Smooth muscle cell (in vitro differentiated cells): Measurements from ENCODE around the gene GIPC3. TPM values are rescaled to one million over a fixed set of nuclear protein-coding genes. Genes with fewer than 3 reads are reported as not detected.

Source experiments
- DNase-seq: peaks from one replicate; lab custom pipeline; 2025; ENCODE audit not compliant: unreplicated experiment; lab: John Stamatoyannopoulos, UW
- H2AFZ ChIP-seq: fragments of 200-600 bp; sonication (generic); 2 replicates; pipeline ENCODE4 v1.6.0; 2016; ENCODE audit warnings: antibody characterized with exemption, low read depth, mild to moderate bottlenecking
- H3F3A ChIP-seq: fragments of 200-600 bp; sonication (generic); 2 replicates; pipeline ENCODE4 v1.6.0; 2017; ENCODE audit warnings: antibody characterized with exemption, low read depth
- H3K27ac ChIP-seq: fragments of 200-600 bp; sonication (generic); 2 replicates; pipeline ENCODE4 v1.5.1; 2016; ENCODE audit warnings: low read depth, mild to moderate bottlenecking
- H3K27me3 ChIP-seq: fragments of 200-600 bp; sonication (generic); 2 replicates; pipeline ENCODE4 v1.6.1; 2016; ENCODE audit warnings: low read depth, mild to moderate bottlenecking
- H3K36me3 ChIP-seq: fragments of 200-600 bp; sonication (generic); 2 replicates; pipeline ENCODE4 v1.5.1; 2016; ENCODE audit warnings: low read depth
- H3K4me1 ChIP-seq: fragments of 200-600 bp; sonication (generic); 2 replicates; pipeline ENCODE4 v1.5.1; 2016; ENCODE audit warnings: low read depth
- H3K4me2 ChIP-seq: fragments of 200-600 bp; sonication (generic); 2 replicates; pipeline ENCODE4 v1.6.0; 2016; ENCODE audit warnings: mild to moderate bottlenecking
- H3K4me3 ChIP-seq: fragments of 200-600 bp; sonication (generic); 2 replicates; pipeline ENCODE4 v1.5.1; 2016; ENCODE audit warnings: mild to moderate bottlenecking
- H3K79me2 ChIP-seq: fragments of 200-600 bp; sonication (generic); 2 replicates; pipeline ENCODE4 v1.6.0; 2016; ENCODE audit warnings: low read depth, mild to moderate bottlenecking
- H3K9ac ChIP-seq: fragments of 200-600 bp; sonication (generic); 2 replicates; pipeline ENCODE4 v1.6.0; 2016; ENCODE audit warnings: low read depth
- H3K9me3 ChIP-seq: fragments of 200-600 bp; sonication (generic); replicated peaks from 2 replicates; pipeline ENCODE4 v1.5.1; 2016; ENCODE audit warnings: low read depth
- H4K20me1 ChIP-seq: fragments of 200-600 bp; sonication (generic); 2 replicates; pipeline ENCODE4 v1.6.0; 2016; ENCODE audit warnings: low read depth
- CTCF ChIP-seq: fragments of 200-600 bp; sonication (generic); IDR thresholded peaks from 2 replicates; pipeline ENCODE4 v1.5.1; 2017; ENCODE audit warnings: borderline replicate concordance, mild to moderate bottlenecking, antibody characterized with exemption; ENCODE audit not compliant: insufficient read depth, poor library complexity, severe bottlenecking
- WGBS: methylation state at CpG from one replicate; pipeline ENCODE4 v1.1.7; 2016; ENCODE audit warnings: low lambda C conversion rate; 5-methylcytosine and 5-hydroxymethylcytosine counted together
- polyA plus RNA-seq: library from polyadenylated mRNA; unstranded; fragments of >200 nt; fragmentation: Nextera tagmentation; extraction: Ambion mirVana; gene quantifications from 2 replicates; pipeline ENCODE4 v1.2.1, GENCODE V29; 2016
- total RNA-seq: library from RNA; depleted of rRNA; stranded (reverse); fragments of >200 nt; gene quantifications from 2 replicates; pipeline ENCODE4 v1.2.3, GENCODE V29; 2014

GIPC3 gene
- total and polyA plus RNA-seq, 2 experiments from 2014 or later, result 0.13 to 0.96 TPM

DNA sequence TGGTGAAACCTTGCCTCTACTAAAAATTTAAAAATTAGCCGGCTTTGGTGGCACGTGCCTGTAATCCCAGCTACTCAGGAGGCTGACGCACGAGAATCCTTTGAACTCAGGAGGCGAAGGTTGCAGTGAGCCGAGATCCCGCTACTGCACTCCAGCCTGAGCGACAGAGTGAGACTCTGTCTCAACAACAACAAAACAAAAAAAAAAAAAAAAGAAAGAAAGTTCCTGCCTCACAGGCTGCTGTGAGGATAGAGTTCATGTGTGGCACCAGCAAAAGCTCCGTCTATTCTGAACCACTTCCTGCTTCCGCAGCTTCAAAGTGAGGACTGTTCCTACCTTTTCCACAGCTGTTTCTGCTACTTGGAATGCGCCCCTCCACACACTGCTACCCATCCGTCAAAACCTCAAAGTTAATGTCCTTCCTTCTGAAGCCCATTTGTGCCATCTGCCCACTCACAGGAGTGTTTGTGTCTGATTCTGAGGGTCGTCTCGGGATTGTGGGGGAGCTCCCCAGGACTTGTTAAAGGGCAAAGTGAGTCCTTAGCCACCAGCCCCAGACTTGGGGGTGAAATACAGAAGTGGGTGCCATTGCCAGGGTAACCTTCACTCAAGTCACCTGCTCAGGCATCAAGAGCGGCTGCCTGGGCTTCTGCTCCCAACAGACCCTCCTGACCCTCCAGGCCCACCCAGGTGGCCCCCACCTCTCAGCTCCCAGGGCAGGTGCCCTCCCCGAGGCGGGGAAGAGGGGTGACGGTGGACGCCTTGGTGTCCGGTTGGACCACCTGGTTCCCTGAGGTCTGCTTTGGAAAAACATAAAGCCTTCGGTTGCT lies 30.8 kb upstream of the GIPC3 start:
- peaks cover 39% of the 10 kb centered on the region for H4K20me1 ChIP-seq
- H3K4me1 ChIP-seq, result no peaks in the 10 kb centered on the region
- no peaks in the 10 kb centered on the region for H3F3A ChIP-seq
- no peak overlapping the region for H3K9ac ChIP-seq
- H3K27ac ChIP-seq, result no peak overlapping the region
- H3K79me2 ChIP-seq, result peaks cover 35% of the 10 kb centered on the region
- H3K4me2 ChIP-seq, result no peak overlapping the region
- TF ChIP-seq CTCF, result no peak
- H3K36me3 ChIP-seq, result no peaks in the 10 kb centered on the region
- H3K27me3 ChIP-seq, result no peaks in the 10 kb centered on the region
- no peak for DNase-seq
- WGBS, result 93% methylated on average over 21 of the region's 21 CpGs
- H2AFZ ChIP-seq, result no peak overlapping the region
- H3K4me3 ChIP-seq, result no peak overlapping the region
- H3K9me3 ChIP-seq, result no peaks in the 10 kb centered on the region

DNA sequence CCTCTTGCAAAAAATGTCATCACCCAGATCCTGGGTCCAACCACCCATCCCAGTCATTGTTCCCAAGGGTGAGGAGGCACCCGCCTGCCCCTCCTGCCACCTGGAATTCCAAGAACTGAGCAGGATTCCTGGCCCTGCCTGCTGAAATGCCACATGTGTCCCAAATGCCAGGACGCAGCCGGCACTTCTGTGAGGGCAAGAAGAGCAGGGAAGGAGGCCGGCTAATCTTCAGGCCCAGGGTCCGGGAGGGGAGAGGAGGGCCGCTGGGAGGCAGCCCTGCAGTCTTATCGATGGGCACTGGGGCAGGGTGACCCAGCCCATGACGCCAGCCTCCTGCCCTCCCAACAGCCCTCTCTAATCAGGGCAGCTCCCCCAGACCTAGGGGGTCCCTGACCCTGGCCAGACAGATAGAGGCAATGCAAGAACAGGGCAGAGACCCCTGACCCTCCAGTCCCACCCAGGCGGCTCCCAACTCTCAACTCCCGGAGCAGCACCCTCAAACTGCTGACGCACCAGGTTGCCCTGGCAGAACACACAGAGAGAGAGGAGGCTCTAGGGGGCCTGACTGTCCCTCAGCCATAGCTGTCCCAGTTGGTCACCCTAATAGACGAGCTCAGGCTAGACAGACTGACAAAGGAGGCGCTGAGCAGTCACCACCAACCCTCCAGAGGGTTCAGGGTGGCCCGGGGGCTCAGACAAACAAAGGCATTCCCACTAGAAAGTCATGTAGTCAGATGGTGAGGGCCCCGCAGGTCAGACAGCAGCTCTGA lies 29.4 kb upstream of the GIPC3 start:
- H3K79me2 ChIP-seq, result peaks cover 35% of the 10 kb centered on the region
- no peak for TF ChIP-seq CTCF
- H3K4me1 ChIP-seq, result no peaks in the 10 kb centered on the region
- H3K4me2 ChIP-seq, result peak overlapping the region; percentile 92
- peak overlapping the region; percentile 76 for H3K4me3 ChIP-seq
- H3K36me3 ChIP-seq, result no peaks in the 10 kb centered on the region
- DNase-seq, result no peak
- H3K27ac ChIP-seq, result no peak overlapping the region
- no peaks in the 10 kb centered on the region for H3K27me3 ChIP-seq
- H2AFZ ChIP-seq, result no peak overlapping the region
- peak overlapping the region; percentile 84 for H3K9ac ChIP-seq
- 85% methylated on average over 15 of the region's 15 CpGs for WGBS
- peaks cover 37% of the 10 kb centered on the region for H4K20me1 ChIP-seq
- no peaks in the 10 kb centered on the region for H3F3A ChIP-seq
- no peaks in the 10 kb centered on the region for H3K9me3 ChIP-seq

DNA sequence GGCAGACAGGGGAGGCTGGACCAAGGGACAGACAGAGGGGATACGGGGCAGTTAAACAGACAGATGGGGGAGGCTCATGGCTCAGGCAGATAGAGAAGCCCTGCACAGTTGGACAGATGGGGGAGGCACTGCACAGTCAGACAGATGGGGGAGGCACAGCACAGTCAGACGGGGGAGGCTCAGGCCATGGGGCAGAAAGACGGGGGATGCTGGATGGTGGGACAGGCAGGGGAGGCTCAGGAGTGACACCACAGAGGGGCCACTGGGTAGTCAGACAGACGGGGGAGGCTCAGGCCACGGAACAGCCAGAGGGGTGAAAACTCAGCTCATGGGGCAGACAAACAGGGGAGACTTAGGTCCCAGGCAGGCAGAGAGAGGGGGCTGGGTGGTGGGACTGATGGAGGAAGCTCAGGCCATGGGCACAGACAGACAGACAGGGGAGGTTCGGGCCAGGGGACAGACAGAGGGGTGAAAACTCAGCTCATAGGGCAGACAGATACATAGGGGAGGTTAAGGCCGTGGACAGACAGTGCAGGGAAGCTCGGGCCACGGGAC lies 28.8 kb upstream of the GIPC3 start:
- Histone ChIP-seq H3K4me2 (peak overlapping the region; percentile 92), H3K9ac (peak overlapping the region; percentile 84), H3K27ac (no peak overlapping the region), H3K36me3 (no peaks in the 10 kb centered on the region), H3K27me3 (no peaks in the 10 kb centered on the region), H4K20me1 (peaks cover 33% of the 10 kb centered on the region), H2AFZ (no peak overlapping the region), H3K9me3 (no peaks in the 10 kb centered on the region), H3F3A (no peaks in the 10 kb centered on the region), H3K79me2 (peaks cover 35% of the 10 kb centered on the region), H3K4me1 (no peaks in the 10 kb centered on the region), H3K4me3 (peak overlapping the region; percentile 76)
- no peak for DNase-seq
- TF ChIP-seq CTCF, result no peak
- 38% methylated on average over 9 of the region's 9 CpGs for WGBS
